IMR-90 (cell line): ENCODE measurements around the gene DCLK1. TPM values are rescaled to one million over a fixed set of nuclear protein-coding genes. Genes with fewer than 3 reads are reported as not detected.
A peak's percentile ranks its signal among the peaks of the same experiment; 100 is the strongest.

Source experiments
- ATAC-seq: fragments of 200-7000 bp; cut with Tn5 transposase; 2 replicates; pipeline ENCODE4 v1.9.1; 2020; ENCODE audit warnings: low read depth, mild to moderate bottlenecking, moderate library complexity
- BruUV-seq: library from RNA; stranded (reverse); fragments of 400-500 nt; replicated peaks from 2 replicates; lab custom pipeline; 2021; lab: Mats Ljungman, UMichigan
- CTCF ChIA-PET: fragments of 300-600 bp; formaldehyde crosslinking; extraction: SDS; loops from one replicate; lab custom pipeline; 2021; ENCODE audit warnings: antibody characterized with exemption; lab: Yijun Ruan, JAX
- POLR2A ChIA-PET: fragments of 300-600 bp; sonication (Branson Sonifier 250); formaldehyde crosslinking; loops from one replicate; lab custom pipeline; 2022; ENCODE audit warnings: antibody characterized with exemption; ENCODE audit not compliant: unreplicated experiment; lab: Charles Lee
- DNase-seq: peaks from one replicate; pipeline ENCODE4 v3.0.0; 2013
- H2AFZ ChIP-seq: replicated peaks from 2 replicates; pipeline ENCODE3; 2013; ENCODE audit warnings: low read length, mild to moderate bottlenecking; ENCODE audit not compliant: poor library complexity
- H2AK5ac ChIP-seq: 2 replicates; pipeline ENCODE4 v1.6.1; 2013; ENCODE audit warnings: low read depth, low read length, inconsistent platforms
- H2AK9ac ChIP-seq: replicated peaks from 2 replicates; pipeline ENCODE3; 2013; ENCODE audit warnings: mild to moderate bottlenecking, low read depth, low read length, moderate library complexity; ENCODE audit not compliant: poor library complexity
- H2BK120ac ChIP-seq: 2 replicates; pipeline ENCODE4 v1.6.1; 2013; ENCODE audit warnings: low read depth, low read length, inconsistent platforms
- H2BK15ac ChIP-seq: 3 replicates; pipeline ENCODE4 v1.6.1; 2013; ENCODE audit warnings: low read depth, low read length, inconsistent platforms
- H2BK20ac ChIP-seq: 2 replicates; pipeline ENCODE4 v1.6.1; 2013; ENCODE audit warnings: low read depth, mild to moderate bottlenecking, inconsistent platforms, low read length, moderate library complexity
- H2BK5ac ChIP-seq: 2 replicates; pipeline ENCODE4 v1.6.1; 2013; ENCODE audit warnings: mild to moderate bottlenecking, low read depth, low read length, inconsistent platforms; ENCODE audit not compliant: poor library complexity, severe bottlenecking
- H3K14ac ChIP-seq: replicated peaks from 2 replicates; pipeline ENCODE4 v1.6.1; 2013; ENCODE audit warnings: low read depth, low read length, inconsistent platforms
- H3K18ac ChIP-seq: 2 replicates; pipeline ENCODE4 v1.6.1; 2013; ENCODE audit warnings: low read depth, low read length, control low read depth
- H3K23ac ChIP-seq: 2 replicates; pipeline ENCODE4 v1.6.1; 2013; ENCODE audit warnings: low read depth, low read length, inconsistent platforms
- H3K27ac ChIP-seq: 2 replicates; pipeline ENCODE4 v1.5.1; 2013; ENCODE audit warnings: mild to moderate bottlenecking, control low read depth, low read length; ENCODE audit not compliant: insufficient read depth
- H3K27me3 ChIP-seq: 2 replicates; pipeline ENCODE4 v1.6.1; 2013; ENCODE audit warnings: low read length; ENCODE audit not compliant: control insufficient read depth, insufficient read depth
- H3K36me3 ChIP-seq: 2 replicates; pipeline ENCODE4 v1.6.1; 2013; ENCODE audit warnings: low read length, mixed read lengths; ENCODE audit not compliant: control insufficient read depth, insufficient read depth
- H3K4ac ChIP-seq: 2 replicates; pipeline ENCODE4 v1.6.1; 2013; ENCODE audit warnings: low read depth, low read length, inconsistent platforms
- H3K4me1 ChIP-seq: 2 replicates; pipeline ENCODE4 v1.6.1; 2013; ENCODE audit warnings: low read length, mixed read lengths; ENCODE audit not compliant: control insufficient read depth, insufficient read depth
- H3K4me2 ChIP-seq: 2 replicates; pipeline ENCODE4 v1.6.1; 2013; ENCODE audit warnings: low read depth, mild to moderate bottlenecking, control low read depth, low read length, moderate library complexity
- H3K4me3 ChIP-seq: 2 replicates; pipeline ENCODE4 v1.5.1; 2013; ENCODE audit warnings: low read depth, mild to moderate bottlenecking, control low read depth, low read length, moderate library complexity; ENCODE audit not compliant: insufficient read depth
- H3K56ac ChIP-seq: 2 replicates; pipeline ENCODE4 v1.6.1; 2013; ENCODE audit warnings: low read length, inconsistent platforms; ENCODE audit not compliant: insufficient read depth; ENCODE audit errors: extremely low read depth
- H3K79me1 ChIP-seq, 2 experiments: 2 replicates each; pipeline ENCODE4 v1.6.1; 2013; ENCODE audit warnings: low read length in 2 of 2, inconsistent platforms in 1 of 2, low read depth in 1 of 2
- H3K9ac ChIP-seq: 2 replicates; pipeline ENCODE4 v1.6.1; 2013; ENCODE audit warnings: low read depth, low read length, control low read depth
- H3K9me1 ChIP-seq: 2 replicates; pipeline ENCODE4 v1.6.1; 2013; ENCODE audit warnings: low read length, inconsistent platforms; ENCODE audit not compliant: insufficient read depth
- H3K9me3 ChIP-seq: 2 replicates; pipeline ENCODE4 v1.6.1; 2013; ENCODE audit warnings: low read length; ENCODE audit not compliant: control insufficient read depth, insufficient read depth
- H4K20me1 ChIP-seq: 2 replicates; pipeline ENCODE4 v1.6.1; 2013; ENCODE audit warnings: low read length, inconsistent platforms; ENCODE audit not compliant: insufficient read depth
- H4K5ac ChIP-seq: 2 replicates; pipeline ENCODE4 v1.6.1; 2013; ENCODE audit warnings: mild to moderate bottlenecking, low read depth, low read length, control low read depth
- H4K8ac ChIP-seq, 2 experiments: 2 replicates each; pipeline ENCODE4 v1.6.1; 2013; ENCODE audit warnings: low read depth in 2 of 2, low read length in 2 of 2, control low read depth in 1 of 2, inconsistent platforms in 1 of 2
- H4K91ac ChIP-seq: 2 replicates; pipeline ENCODE4 v1.6.1; 2013; ENCODE audit warnings: low read depth, low read length, inconsistent platforms; ENCODE audit not compliant: insufficient read depth
- BHLHE40 ChIP-seq: fragments of 150-350 bp; IDR thresholded peaks from 2 replicates; pipeline ENCODE4 v1.6.1; 2016; ENCODE audit warnings: mild to moderate bottlenecking, low read depth, low read length
- CHD1 ChIP-seq: IDR thresholded peaks from 2 replicates; pipeline ENCODE4 v1.6.1; 2012; ENCODE audit warnings: low read depth, low read length, improper control_type of control experiment
- FOS ChIP-seq: fragments of 150-350 bp; IDR thresholded peaks from 2 replicates; pipeline ENCODE4 v1.6.1; 2016; ENCODE audit warnings: low read depth, low read length
- MAFK ChIP-seq: IDR thresholded peaks from 2 replicates; pipeline ENCODE4 v1.6.1; 2012; ENCODE audit warnings: low read depth, low read length, improper control_type of control experiment
- RAD21 ChIP-seq: IDR thresholded peaks from 2 replicates; pipeline ENCODE4 v1.6.1; 2012; ENCODE audit warnings: low read length, improper control_type of control experiment
- RCOR1 ChIP-seq: IDR thresholded peaks from 2 replicates; pipeline ENCODE4 v1.6.1; 2012; ENCODE audit warnings: mild to moderate bottlenecking, low read length, improper control_type of control experiment; ENCODE audit not compliant: insufficient replicate concordance
- SMC3 ChIP-seq: fragments of 150-350 bp; IDR thresholded peaks from 2 replicates; pipeline ENCODE4 v1.6.1; 2016; ENCODE audit warnings: low read depth, mild to moderate bottlenecking, antibody characterized with exemption, low read length, moderate library complexity
- WGBS, 2 experiments: methylation state at CpG; one replicate each; pipeline versions ENCODE4 v1.1.5 to v1.1.7; 2013; ENCODE audit warnings: missing lambda C conversion rate in 2 of 2; ENCODE audit not compliant: insufficient read length in 1 of 2; ENCODE audit errors: extremely low coverage in 2 of 2; 5-methylcytosine and 5-hydroxymethylcytosine counted together
- dilution Hi-C: fragments of 300-500 bp; cut with HindIII; formaldehyde crosslinking; loops from one replicate; pipeline ENCODE4 v1.14.3; 2018; ENCODE audit warnings: low sequenced_read_pairs; ENCODE audit not compliant: unreplicated experiment
- in situ Hi-C: fragments of 300-500 bp; cut with MboI; formaldehyde crosslinking; loops from 3 replicates; pipeline ENCODE4 v1.14.3; 2019; ENCODE audit warnings: low sequenced_read_pairs, inconsistent platforms, mixed read lengths
- intact Hi-C: fragments of 100-400 bp; cut with micrococcal nuclease; formaldehyde crosslinking; loops from 2 replicates; pipeline ENCODE4 v1.10.0; 2022
- polyA plus RNA-seq, 3 experiments: library from polyadenylated mRNA; depleted of rRNA; stranded (reverse); fragments of >200 nt; gene quantifications; 2 replicates each; pipeline ENCODE4 v1.2.3, GENCODE V29; 2012; ENCODE audit warnings: low replicate concordance in 1 of 3
- total RNA-seq: library from RNA; depleted of rRNA; stranded (reverse); fragments of >200 nt; gene quantifications from 2 replicates; pipeline ENCODE4 v1.2.3, GENCODE V29; 2012; rRNA removed
- TF ChIP-seq, protein P1 (sequence below): conservative IDR thresholded peaks from 2 replicates; pipeline ENCODE4 v1.5.1; 2012; ENCODE audit warnings: mild to moderate bottlenecking, low read depth, low read length, improper control_type of control experiment

The DCLK1 gene
- total and polyA plus RNA-seq, 2 of the 4 experiments (the other 2 are of a cell fraction), result under 0.01 to 0.02 TPM

- no TSS peak for BruUV-seq
- ChIA-PET POLR2A (no interaction called here), CTCF (interaction anchor here (0.6 kb wide), 1 partner anchor 69 kb away, joined by 7 read pairs; no protein-coding TSS in a partner anchor)
- no peak overlapping the region for H3K9ac ChIP-seq
- in situ Hi-C loops (loop anchor here (10.0 kb wide), 1 partner anchor 235 kb away; no protein-coding TSS in a partner anchor), dilution Hi-C loops (no loop called here), intact Hi-C loops (loop anchor here (2.0 to 10.0 kb wide), 3 partner anchors 99 to 513 kb away; partner anchors contain the start of gene MAB21L1)
- no peak overlapping the region for H3K14ac ChIP-seq
- no peak for TF ChIP-seq FOS
- no peak for TF ChIP-seq BHLHE40
- no peak for TF ChIP-seq SMC3
- no peak for TF ChIP-seq MAFK
- no peak for TF ChIP-seq RCOR1
- TF ChIP-seq, protein P1, sequence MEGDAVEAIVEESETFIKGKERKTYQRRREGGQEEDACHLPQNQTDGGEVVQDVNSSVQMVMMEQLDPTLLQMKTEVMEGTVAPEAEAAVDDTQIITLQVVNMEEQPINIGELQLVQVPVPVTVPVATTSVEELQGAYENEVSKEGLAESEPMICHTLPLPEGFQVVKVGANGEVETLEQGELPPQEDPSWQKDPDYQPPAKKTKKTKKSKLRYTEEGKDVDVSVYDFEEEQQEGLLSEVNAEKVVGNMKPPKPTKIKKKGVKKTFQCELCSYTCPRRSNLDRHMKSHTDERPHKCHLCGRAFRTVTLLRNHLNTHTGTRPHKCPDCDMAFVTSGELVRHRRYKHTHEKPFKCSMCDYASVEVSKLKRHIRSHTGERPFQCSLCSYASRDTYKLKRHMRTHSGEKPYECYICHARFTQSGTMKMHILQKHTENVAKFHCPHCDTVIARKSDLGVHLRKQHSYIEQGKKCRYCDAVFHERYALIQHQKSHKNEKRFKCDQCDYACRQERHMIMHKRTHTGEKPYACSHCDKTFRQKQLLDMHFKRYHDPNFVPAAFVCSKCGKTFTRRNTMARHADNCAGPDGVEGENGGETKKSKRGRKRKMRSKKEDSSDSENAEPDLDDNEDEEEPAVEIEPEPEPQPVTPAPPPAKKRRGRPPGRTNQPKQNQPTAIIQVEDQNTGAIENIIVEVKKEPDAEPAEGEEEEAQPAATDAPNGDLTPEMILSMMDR, result no peak
- TF ChIP-seq CHD1, result no peak
- no peak for TF ChIP-seq RAD21
- H3K79me1 ChIP-seq, result no peaks in the 10 kb centered on the region
- no peaks in the 10 kb centered on the region for H4K20me1 ChIP-seq
- ATAC-seq, result no peak
- no peak overlapping the region for H3K4me3 ChIP-seq
- H4K8ac ChIP-seq, result no peak overlapping the region
- no peak overlapping the region for H3K27ac ChIP-seq
- H3K56ac ChIP-seq, result no peak overlapping the region
- H3K4me2 ChIP-seq, result no peak overlapping the region
- peaks cover 10% of the 10 kb centered on the region for H3K4me1 ChIP-seq
- H2BK15ac ChIP-seq, result no peak overlapping the region
- no peak overlapping the region for H2AK9ac ChIP-seq
- no peak overlapping the region for H3K23ac ChIP-seq
- no peaks in the 10 kb centered on the region; the same call in 1 of the 2 replicates for H3K9me1 ChIP-seq
- WGBS, 2 experiments, result 78% methylated on average over 1 of the region's 5 CpGs; no CpG with 5 or more reads in 1 of the 2 experiments
- H2AK5ac ChIP-seq, result no peak overlapping the region; the same call in 1 of the 2 replicates
- H3K4ac ChIP-seq, result peak overlapping the region; percentile 5
- H2BK20ac ChIP-seq, result no peak overlapping the region
- no peak for DNase-seq
- no peak overlapping the region for H2BK5ac ChIP-seq
- H3K18ac ChIP-seq, result no peak overlapping the region
- H3K9me3 ChIP-seq, result no peaks in the 10 kb centered on the region
- H4K91ac ChIP-seq, result peak overlapping the region; percentile 1; the same call in 1 of the 2 replicates
- no peaks in the 10 kb centered on the region for H3K36me3 ChIP-seq
- H2BK120ac ChIP-seq, result no peak overlapping the region
- no peak overlapping the region for H2AFZ ChIP-seq
- H3K27me3 ChIP-seq, result no peaks in the 10 kb centered on the region
- no peak overlapping the region; the same call in 1 of the 2 replicates for H4K5ac ChIP-seq
These were observed 410.9 kb downstream of the DCLK1 start for GRCh38 chr13:35720290-35720689.

Other genes with a start within 250 kb of the DCLK1 start
- gene SOHLH2, start 83.2 kb upstream of the DCLK1 start, total RNA-seq, result 0.18 and 0.28 TPM in 2 replicates
- 0.06 and 0.17 TPM in 2 replicates for gene SOHLH2, start 83.2 kb upstream of the DCLK1 start, polyA plus RNA-seq (2012; rRNA removed)
- 0.54 and 0.83 TPM in 2 replicates for gene CCDC169, start 166.4 kb upstream of the DCLK1 start, total RNA-seq
- 0.62 TPM in 2 replicates for gene CCDC169, start 166.4 kb upstream of the DCLK1 start, polyA plus RNA-seq (2012; rRNA removed)
- 86.4 and 110 TPM in 2 replicates for gene SPART, start 215.0 kb upstream of the DCLK1 start, total RNA-seq
- 34.2 and 43.8 TPM in 2 replicates for gene SPART, start 215.0 kb upstream of the DCLK1 start, polyA plus RNA-seq (2012; rRNA removed)